Loucy (cell line): ENCODE measurements around the gene PTPRK.

ENCODE experiments used
- H2AFZ ChIP-seq: fragments of 200-600 bp; sonication (generic); 2 replicates; pipeline ENCODE4 v1.6.0; 2016; ENCODE audit warnings: antibody characterized with exemption, mild to moderate bottlenecking, low read length, moderate library complexity
- H3F3A ChIP-seq: fragments of 200-600 bp; 2 replicates; pipeline ENCODE4 v1.6.0; 2016; ENCODE audit warnings: antibody characterized with exemption, low read depth, mild to moderate bottlenecking
- H3K27me3 ChIP-seq: fragments of 200-600 bp; sonication (generic); 2 replicates; pipeline ENCODE4 v1.6.1; 2014; ENCODE audit warnings: low read length, mild to moderate bottlenecking; ENCODE audit not compliant: insufficient read depth, poor library complexity, severe bottlenecking
- H3K36me3 ChIP-seq: fragments of 200-600 bp; sonication (generic); 2 replicates; pipeline ENCODE4 v1.6.1; 2016; ENCODE audit warnings: low read length; ENCODE audit not compliant: insufficient read depth
- H3K4me1 ChIP-seq: fragments of 200-600 bp; sonication (generic); 2 replicates; pipeline ENCODE4 v1.5.1; 2014; ENCODE audit warnings: low read length, mild to moderate bottlenecking; ENCODE audit not compliant: insufficient read depth, poor library complexity, severe bottlenecking
- H3K4me2 ChIP-seq: fragments of 200-600 bp; sonication (generic); 2 replicates; pipeline ENCODE4 v1.6.0; 2014; ENCODE audit warnings: antibody characterized with exemption, low read length, low read depth, mild to moderate bottlenecking; ENCODE audit not compliant: poor library complexity, severe bottlenecking
- H3K4me3 ChIP-seq: fragments of 200-600 bp; sonication (generic); 2 replicates; pipeline ENCODE4 v1.5.1; 2014; ENCODE audit warnings: low read length, mild to moderate bottlenecking, mixed read lengths; ENCODE audit not compliant: poor library complexity, severe bottlenecking
- H3K79me2 ChIP-seq: fragments of 200-600 bp; sonication (generic); 2 replicates; pipeline ENCODE4 v1.6.1; 2014; ENCODE audit warnings: low read length; ENCODE audit not compliant: insufficient read depth
- H3K9ac ChIP-seq: fragments of 200-600 bp; sonication (generic); 2 replicates; pipeline ENCODE4 v1.6.0; 2014; ENCODE audit warnings: mild to moderate bottlenecking, low read depth, low read length, moderate library complexity; ENCODE audit not compliant: poor library complexity, severe bottlenecking
- H3K9me2 ChIP-seq: fragments of 200-600 bp; sonication (generic); replicated peaks from 2 replicates; pipeline ENCODE4 v1.6.1; 2016; ENCODE audit warnings: low read depth, low read length, mixed read lengths
- H3K9me3 ChIP-seq: fragments of 200-600 bp; sonication (generic); 2 replicates; pipeline ENCODE4 v1.6.1; 2014; ENCODE audit warnings: mild to moderate bottlenecking, antibody characterized with exemption, low read length, low read depth; ENCODE audit not compliant: insufficient read depth
- H4K20me1 ChIP-seq: fragments of 200-600 bp; sonication (generic); 2 replicates; pipeline ENCODE4 v1.6.0; 2014; ENCODE audit warnings: antibody characterized with exemption, low read length, mild to moderate bottlenecking; ENCODE audit not compliant: insufficient read depth, poor library complexity, severe bottlenecking
- CTCF ChIP-seq: fragments of 200-600 bp; sonication (generic); conservative IDR thresholded peaks from 2 replicates; pipeline ENCODE4 v1.5.1; 2014; ENCODE audit warnings: mild to moderate bottlenecking, antibody characterized with exemption, low read length
- EZH2phosphoT487 ChIP-seq: fragments of 200-600 bp; IDR thresholded peaks from 2 replicates; pipeline ENCODE4 v1.6.1; 2018; ENCODE audit warnings: antibody characterized with exemption, mild to moderate bottlenecking, moderate library complexity, borderline replicate concordance

Gene PTPRK

GRCh38 chr6:128275681-128276080 lies 244.7 kb downstream of the PTPRK start:
- Histone ChIP-seq H3K79me2 (no peaks in the 10 kb centered on the region), H3K4me1 (no peaks in the 10 kb centered on the region), H4K20me1 (no peaks in the 10 kb centered on the region), H3K27me3 (no peaks in the 10 kb centered on the region), H3K9me3 (no peaks in the 10 kb centered on the region), H2AFZ (no peak overlapping the region; the same call in 1 of the 2 replicates), H3K4me2 (no peak overlapping the region), H3K36me3 (no peaks in the 10 kb centered on the region), H3K4me3 (no peak overlapping the region), H3F3A (no peaks in the 10 kb centered on the region), H3K9ac (no peak overlapping the region), H3K9me2 (no peaks in the 10 kb centered on the region)
- no peak for TF ChIP-seq CTCF
- no peak for TF ChIP-seq EZH2phosphoT487

GRCh38 chr6:128275030-128275429 lies 245.4 kb downstream of the PTPRK start:
- Histone ChIP-seq H3K79me2 (no peaks in the 10 kb centered on the region), H3K27me3 (no peaks in the 10 kb centered on the region), H3K4me3 (no peak overlapping the region), H3K9ac (no peak overlapping the region), H4K20me1 (no peaks in the 10 kb centered on the region), H3K36me3 (no peaks in the 10 kb centered on the region), H3F3A (no peaks in the 10 kb centered on the region), H3K4me1 (no peaks in the 10 kb centered on the region), H3K4me2 (no peak overlapping the region), H3K9me2 (no peaks in the 10 kb centered on the region), H2AFZ (no peak overlapping the region), H3K9me3 (no peaks in the 10 kb centered on the region)
- TF ChIP-seq EZH2phosphoT487 = no peak
- TF ChIP-seq CTCF = no peak

- no peak overlapping the region for H3K9ac ChIP-seq
- no peak overlapping the region for H3K4me2 ChIP-seq
- no peak overlapping the region for H2AFZ ChIP-seq
- H3K27me3 ChIP-seq = no peaks in the 10 kb centered on the region
- H3K4me3 ChIP-seq = no peak overlapping the region
- TF ChIP-seq EZH2phosphoT487 = no peak
- no peak for TF ChIP-seq CTCF
- H3K9me2 ChIP-seq = no peaks in the 10 kb centered on the region
- H3K36me3 ChIP-seq = no peaks in the 10 kb centered on the region
- H4K20me1 ChIP-seq = no peaks in the 10 kb centered on the region
- H3K4me1 ChIP-seq = no peaks in the 10 kb centered on the region
- H3F3A ChIP-seq = no peaks in the 10 kb centered on the region
- no peaks in the 10 kb centered on the region for H3K79me2 ChIP-seq
- no peaks in the 10 kb centered on the region for H3K9me3 ChIP-seq
These were observed 248.9 kb downstream of the PTPRK start for GRCh38 chr6:128271527-128271926.
